ENCODE results near the gene WIPF2.

- no peak for TF ChIP-seq CTCF (IDR thresholded peaks at IDR 0.05)
- no peak for TF ChIP-seq POLR2A (IDR thresholded peaks at IDR 0.05)
- no peak for TF ChIP-seq EP300 (IDR thresholded peaks at IDR 0.05)
These were observed 20.5 kb upstream of the WIPF2 start for GRCh38 chr17:40198576-40198975.

All from tibial nerve (tissue), 4 donors.